Tongue (tissue), 2 donors: ENCODE data around the gene THBS3. TPM values are rescaled to one million over a fixed set of nuclear protein-coding genes. Genes with fewer than 3 reads are reported as not detected.
"Not testable (repeated sequence)": the region's sequence is repeated elsewhere in the genome, so short reads cannot be mapped to it uniquely, and the experiment has no call there.

Source experiments
- DNase-seq: peaks from one replicate; pipeline ENCODE4 v3.0.0-alpha.2; 2015
- total RNA-seq: library from RNA; depleted of rRNA; stranded (reverse); fragments of >200 nt; gene quantifications from one replicate; pipeline ENCODE4 v1.2.3, GENCODE V29; 2014

Gene THBS3
- 61.0 TPM for total RNA-seq

DNA sequence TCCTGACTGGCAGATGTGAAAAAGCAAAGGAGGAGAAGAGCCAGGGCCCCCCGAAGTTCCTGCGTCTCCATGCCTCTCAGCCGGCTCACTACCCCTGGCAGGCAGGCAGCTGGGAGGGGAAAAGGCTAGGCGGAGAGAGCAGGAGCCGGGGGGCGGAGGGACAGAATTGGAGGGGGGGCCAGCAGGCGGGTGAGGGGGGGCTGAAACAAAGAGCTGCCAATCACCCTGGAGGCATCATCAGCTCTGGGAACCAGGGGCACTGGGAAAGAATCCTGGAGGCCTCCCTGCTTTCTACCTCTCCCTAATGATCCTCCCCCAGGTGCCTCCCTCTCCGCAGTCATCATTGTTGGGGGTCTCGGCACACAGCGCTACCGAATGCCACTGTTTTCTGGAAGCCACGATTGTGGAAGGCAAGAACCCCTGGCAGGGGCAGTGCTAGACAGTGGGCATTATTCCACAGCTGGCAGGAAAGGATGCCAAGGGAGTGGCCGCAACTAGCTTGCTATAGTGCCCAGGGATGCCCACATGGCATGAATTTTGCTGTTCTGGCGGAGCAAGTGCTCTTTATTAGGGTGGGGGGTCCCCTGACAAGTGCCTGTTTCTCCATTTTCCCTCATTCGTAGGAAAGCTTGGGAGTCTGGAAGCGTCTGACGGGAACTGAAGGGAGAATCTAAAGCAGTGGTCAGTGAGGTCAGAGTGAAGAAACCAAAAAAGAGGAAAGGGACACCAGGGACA lies at the start of gene THBS3:
Gene THBS3, minus strand, starts transcription at position 92 of the 735 bp plus-strand sequence. Its CDS starts 21 bp downstream, at position 71.
- peak; percentile 88 for DNase-seq

GRCh38 chr1:155256058-155256852 lies 48.6 kb upstream of the THBS3 start:
- DNase-seq, result no peak

- DNase-seq, result peak; percentile 96
Observed at GRCh38 chr1:155255243-155256007, 47.7 kb upstream of the THBS3 start, which contains the start of gene ENTREP3. TSS of gene ENTREP3 (minus strand) at chr1:155255483. CDS start at chr1:155254877, 606 bp downstream.

GRCh38 chr1:155254714-155255242 lies 47.1 kb upstream of the THBS3 start:
- no peak for DNase-seq

GRCh38 chr1:155254228-155254713 lies 46.6 kb upstream of the THBS3 start:
- DNase-seq, result peak; percentile 30

DNA sequence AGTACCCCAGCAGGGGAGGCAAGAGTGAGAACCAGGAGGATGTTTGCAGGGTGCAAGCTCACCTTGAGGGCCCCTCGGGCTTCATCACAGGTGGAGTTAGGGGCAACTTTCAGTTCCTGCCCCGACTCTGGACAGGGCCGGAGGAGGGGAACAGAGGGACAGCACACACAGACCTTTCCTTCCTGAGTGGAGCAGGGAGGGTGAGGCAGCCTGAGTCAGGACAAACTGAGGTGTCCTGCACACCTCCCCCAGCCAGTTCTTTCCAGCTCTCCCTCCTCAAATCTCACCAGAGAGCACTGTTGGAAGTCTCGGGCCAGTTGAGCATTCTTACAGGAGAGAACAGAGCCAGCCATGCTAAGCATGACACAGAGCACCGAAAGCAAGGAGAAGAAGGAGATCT lies 46.1 kb upstream of the THBS3 start:
- no peak for DNase-seq

DNA sequence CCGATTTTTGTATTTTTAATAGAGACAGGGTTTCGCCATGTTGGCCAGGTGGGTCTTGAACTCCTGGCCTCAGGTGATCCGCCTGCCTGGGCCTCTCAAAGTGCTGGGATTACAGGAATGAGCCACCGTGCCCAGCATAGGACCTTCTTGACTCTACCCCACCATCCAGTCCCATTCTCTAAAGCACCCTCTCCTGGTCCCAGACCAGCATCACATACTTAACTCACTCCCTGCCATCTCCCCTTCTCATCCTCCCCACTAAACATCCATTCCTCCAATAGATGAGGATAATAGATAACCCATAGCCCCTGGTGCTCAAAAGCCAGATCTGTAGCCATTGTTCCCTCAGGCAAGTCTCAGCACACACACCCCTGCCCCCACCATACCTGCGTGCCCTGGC lies 45.5 kb upstream of the THBS3 start:
- no peak for DNase-seq

DNA sequence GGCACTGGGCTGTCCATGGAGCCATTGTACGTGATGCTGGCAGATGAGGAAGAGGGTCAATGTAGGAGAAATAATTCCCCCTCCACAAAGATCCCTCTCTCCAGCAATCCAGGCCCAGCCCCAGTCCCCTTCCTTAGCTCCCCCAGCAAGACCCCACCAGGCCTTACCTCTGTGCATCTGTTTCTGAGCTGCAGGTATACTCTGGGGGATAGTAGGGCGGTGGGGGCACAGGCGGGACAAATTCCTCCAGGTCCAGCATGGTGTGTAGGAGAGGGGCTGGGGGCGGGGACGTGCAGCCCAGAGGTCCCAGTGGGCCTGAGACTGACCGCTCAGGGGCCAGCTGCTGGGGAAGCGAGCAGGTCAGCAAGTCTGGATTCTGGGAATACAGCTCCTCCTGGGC lies 43.9 kb upstream of the THBS3 start:
- no peak for DNase-seq

- peak; percentile 97 for DNase-seq
Observed at GRCh38 chr1:155250633-155251449, 43.1 kb upstream of the THBS3 start.

DNA sequence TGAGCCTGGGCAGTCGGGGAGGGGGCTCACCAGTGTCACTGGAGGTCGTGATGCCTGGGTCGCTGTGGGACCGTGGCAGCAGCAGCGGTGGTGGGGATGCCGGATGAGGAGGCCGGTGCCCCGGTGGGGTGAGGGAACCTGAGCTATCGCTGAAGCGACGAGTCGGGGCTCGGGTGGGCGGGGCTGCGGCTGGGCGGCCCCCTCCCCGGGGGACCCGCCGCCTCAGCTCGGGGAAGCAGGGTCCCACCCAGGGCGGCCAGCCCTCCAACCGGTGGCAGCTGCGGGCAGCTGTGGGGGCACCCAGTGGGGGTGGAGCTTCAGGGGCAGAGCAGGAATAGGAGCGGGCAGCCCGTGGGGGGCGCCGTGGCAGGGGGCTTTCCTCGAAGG lies 42.5 kb upstream of the THBS3 start:
- no peak for DNase-seq

- DNase-seq, result no peak
Observed at GRCh38 chr1:155247667-155248553, 40.2 kb upstream of the THBS3 start.

- DNase-seq, result not testable (repeated sequence)
Observed at GRCh38 chr1:155246796-155247195, 39.1 kb upstream of the THBS3 start.

DNA sequence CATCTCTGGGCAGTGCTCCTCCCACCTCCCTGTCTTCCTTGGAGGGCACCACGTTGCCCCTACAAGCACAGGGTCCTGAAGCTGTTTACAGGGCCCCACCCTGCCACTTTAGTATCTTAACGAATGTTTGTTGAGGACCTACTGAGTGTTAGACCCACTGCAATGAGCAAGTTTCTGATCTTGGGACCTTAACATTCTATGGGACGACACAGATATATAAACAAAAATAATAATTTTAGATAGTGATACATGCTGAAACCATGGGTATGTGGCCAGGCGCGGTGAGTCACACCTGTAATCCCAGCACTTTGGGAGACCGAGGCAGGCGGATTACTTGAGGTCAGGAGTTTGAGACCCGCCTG lies 37.4 kb upstream of the THBS3 start:
- no peak for DNase-seq

GRCh38 chr1:155244368-155245162 lies 36.9 kb upstream of the THBS3 start:
- DNase-seq, result peak; percentile 100

DNA sequence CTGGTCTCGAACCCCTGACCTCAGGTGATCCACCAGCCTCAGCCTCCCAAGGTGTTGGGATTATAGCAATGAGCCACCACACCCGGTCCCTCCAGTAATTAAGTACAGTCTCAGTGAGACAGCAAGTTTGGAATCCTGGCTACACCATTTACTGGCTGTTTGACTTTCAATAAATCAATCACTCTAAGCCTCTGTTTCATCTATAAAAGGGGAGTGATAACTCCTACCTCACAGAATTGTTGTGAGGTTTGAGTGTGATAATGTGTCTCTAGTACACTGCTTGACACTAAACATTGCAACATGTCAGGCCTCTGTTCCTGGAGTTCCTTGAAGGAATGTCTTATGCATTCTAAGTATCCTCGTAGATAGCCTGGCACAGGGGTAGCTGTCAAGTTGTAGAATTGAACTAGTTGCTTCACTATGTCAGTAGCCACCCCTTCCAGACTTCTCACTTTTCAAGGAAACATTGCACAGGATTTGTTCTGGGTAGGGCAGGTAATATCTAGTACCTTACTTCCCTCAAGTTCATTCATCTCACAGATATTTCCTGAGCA lies 35.2 kb upstream of the THBS3 start:
- DNase-seq, result no peak

GRCh38 chr1:155241841-155242264 lies 34.2 kb upstream of the THBS3 start:
- no peak for DNase-seq

GRCh38 chr1:155241069-155241679 lies 33.5 kb upstream of the THBS3 start:
- DNase-seq, result peak; percentile 90

GRCh38 chr1:155236451-155236850 lies 28.8 kb upstream of the THBS3 start:
- DNase-seq, result no peak

DNA sequence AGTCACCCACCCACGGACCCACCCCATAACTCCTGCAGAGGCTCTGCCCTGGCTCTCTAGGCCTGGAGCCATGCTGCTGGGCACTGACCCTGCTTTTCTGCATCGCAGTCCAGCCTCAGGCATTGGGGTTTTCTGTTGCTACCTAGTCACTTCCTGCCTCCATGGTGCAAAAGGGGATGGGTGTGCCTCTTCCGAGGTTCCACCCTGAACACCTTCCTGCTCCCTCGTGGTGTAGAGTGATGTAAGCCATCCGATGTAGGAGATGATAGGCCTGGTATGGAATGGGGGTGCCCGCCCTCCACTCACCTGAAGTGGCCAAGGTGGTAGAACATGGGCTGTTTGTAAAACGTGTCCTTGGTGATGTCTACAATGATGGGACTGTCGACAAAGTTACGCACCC lies 27.7 kb upstream of the THBS3 start:
- not testable (repeated sequence) for DNase-seq
